ENCODE data around the gene BROX. TPM values are rescaled to one million over a fixed set of nuclear protein-coding genes. Genes with fewer than 3 reads are reported as not detected.
A peak's percentile ranks its signal among the peaks of the same experiment; 100 is the strongest.

The BROX gene
- total RNA-seq, 4 donors from 2014 or later: 45.0 to 66.7 (median 49.8) TPM

DNA sequence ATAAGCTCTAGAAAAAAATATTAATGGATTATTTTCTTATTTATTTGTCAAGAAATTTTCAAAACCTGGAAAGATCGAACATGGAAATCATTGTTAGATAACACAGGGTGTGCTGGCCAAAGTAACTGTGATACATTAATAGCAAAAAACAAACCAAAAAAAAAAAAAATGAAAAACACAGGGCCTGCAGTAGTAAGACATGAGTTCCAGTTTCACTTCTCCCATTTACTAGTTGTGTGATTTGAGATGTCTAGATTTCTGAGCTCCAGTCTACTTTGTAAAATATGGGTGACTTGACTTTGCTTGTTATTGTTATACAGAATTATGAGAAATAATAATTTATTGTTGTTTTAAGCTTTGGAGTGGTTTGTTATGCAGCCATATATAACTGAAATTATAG is 38.3 kb downstream of the BROX start:
- Histone ChIP-seq H3K4me1 (peaks cover 6 to 11% (median 8%) of the 10 kb centered on the region in 3 donors), H3K36me3 (no peaks in the 10 kb centered on the region), H3K9me3 (no peaks in the 10 kb centered on the region), H3K27me3 (no peaks in the 10 kb centered on the region), H3K4me3 (no peak overlapping the region), H3K27ac (no peak overlapping the region)
- TF ChIP-seq, protein P1, sequence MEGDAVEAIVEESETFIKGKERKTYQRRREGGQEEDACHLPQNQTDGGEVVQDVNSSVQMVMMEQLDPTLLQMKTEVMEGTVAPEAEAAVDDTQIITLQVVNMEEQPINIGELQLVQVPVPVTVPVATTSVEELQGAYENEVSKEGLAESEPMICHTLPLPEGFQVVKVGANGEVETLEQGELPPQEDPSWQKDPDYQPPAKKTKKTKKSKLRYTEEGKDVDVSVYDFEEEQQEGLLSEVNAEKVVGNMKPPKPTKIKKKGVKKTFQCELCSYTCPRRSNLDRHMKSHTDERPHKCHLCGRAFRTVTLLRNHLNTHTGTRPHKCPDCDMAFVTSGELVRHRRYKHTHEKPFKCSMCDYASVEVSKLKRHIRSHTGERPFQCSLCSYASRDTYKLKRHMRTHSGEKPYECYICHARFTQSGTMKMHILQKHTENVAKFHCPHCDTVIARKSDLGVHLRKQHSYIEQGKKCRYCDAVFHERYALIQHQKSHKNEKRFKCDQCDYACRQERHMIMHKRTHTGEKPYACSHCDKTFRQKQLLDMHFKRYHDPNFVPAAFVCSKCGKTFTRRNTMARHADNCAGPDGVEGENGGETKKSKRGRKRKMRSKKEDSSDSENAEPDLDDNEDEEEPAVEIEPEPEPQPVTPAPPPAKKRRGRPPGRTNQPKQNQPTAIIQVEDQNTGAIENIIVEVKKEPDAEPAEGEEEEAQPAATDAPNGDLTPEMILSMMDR (IDR thresholded peaks at IDR 0.05): no peak
- no peak for TF ChIP-seq POLR2A (IDR thresholded peaks at IDR 0.05)
- intact Hi-C loops (cut with DNase I): no loop called here
- 68 to 85% methylated on average over 1 of the region's 1 CpG for WGBS, 2 donors
- DNase-seq: no peak

DNA sequence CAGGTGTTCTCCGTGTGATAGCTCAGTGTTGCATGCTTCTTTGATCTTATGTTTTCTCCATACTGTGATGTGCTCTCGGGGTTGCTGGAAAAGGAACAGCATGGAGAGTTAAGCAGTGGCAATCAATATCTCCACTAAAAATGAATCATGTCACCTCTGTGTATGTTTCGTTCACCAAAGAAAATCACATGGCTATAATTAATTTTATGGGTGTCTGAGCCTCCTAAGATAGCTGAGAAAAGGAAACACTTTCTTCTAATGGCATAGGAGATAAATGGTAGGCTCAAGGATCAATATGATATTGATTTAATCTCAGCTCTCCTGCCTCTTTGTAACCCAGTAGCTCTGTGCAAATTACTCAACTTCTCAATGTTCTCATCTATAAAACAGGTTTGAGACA is 38.9 kb downstream of the BROX start:
- Histone ChIP-seq H3K36me3 (no peaks in the 10 kb centered on the region), H3K4me1 (peaks cover 6 to 11% (median 8%) of the 10 kb centered on the region in 3 donors), H3K27ac (no peak overlapping the region), H3K9me3 (no peaks in the 10 kb centered on the region), H3K27me3 (no peaks in the 10 kb centered on the region), H3K4me3 (no peak overlapping the region)
- no peak for DNase-seq
- intact Hi-C loops (cut with DNase I): no loop called here
- no peak for TF ChIP-seq POLR2A (IDR thresholded peaks at IDR 0.05)
- TF ChIP-seq, protein P1 (IDR thresholded peaks at IDR 0.05): no peak
- WGBS, 2 donors: 83 to 88% methylated on average over 3 of the region's 3 CpGs

DNA sequence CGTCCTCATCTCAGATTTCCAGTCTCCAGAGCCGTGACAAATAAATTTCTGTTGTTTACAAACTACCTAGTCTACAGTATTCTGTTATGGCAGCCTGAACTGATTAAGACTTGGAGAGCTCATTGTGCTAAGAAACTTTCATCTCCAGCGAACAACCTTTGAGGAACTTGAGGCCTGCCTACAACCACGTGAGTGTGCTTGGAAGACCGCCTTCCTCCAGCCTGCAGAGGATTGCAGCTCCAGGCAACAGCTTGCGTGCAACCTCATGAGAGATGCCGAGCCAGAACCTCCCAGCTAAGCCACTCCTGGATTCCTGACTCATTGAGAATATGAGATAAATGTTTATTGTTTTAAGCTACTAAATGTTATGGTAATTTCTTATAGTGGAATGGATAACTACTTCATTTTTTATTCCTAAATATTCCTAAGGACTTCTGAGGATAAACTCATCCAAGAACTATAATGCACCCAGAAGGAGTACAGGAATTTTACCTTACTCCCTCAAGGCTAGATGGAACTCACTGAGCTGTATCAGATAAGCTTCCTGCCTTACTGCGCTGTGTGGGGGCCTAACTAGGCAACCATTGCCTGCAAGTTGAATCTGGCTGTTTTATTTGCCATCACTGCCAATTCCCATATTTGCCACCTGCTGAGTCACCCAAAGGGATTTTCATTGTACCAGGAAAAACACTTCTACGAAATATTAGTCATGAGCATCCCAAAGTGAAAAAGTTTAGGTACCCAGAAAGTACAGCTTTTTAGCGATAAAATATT is 42.2 kb downstream of the BROX start:
- intact Hi-C loops (cut with DNase I): no loop called here
- no peak for DNase-seq
- Histone ChIP-seq H3K27me3 (no peaks in the 10 kb centered on the region), H3K27ac (peak overlapping the region in 3 of 4 donors; percentile 32 to 40 (median 34)), H3K4me1 (peaks cover 6 to 11% (median 8%) of the 10 kb centered on the region in 3 donors), H3K4me3 (no peak overlapping the region), H3K36me3 (no peaks in the 10 kb centered on the region), H3K9me3 (no peaks in the 10 kb centered on the region)
- WGBS, 2 donors: 32 to 41% methylated on average over 8 to 10 of the region's 10 CpGs
- TF ChIP-seq, protein P1 (IDR thresholded peaks at IDR 0.05): no peak
- no peak for TF ChIP-seq POLR2A (IDR thresholded peaks at IDR 0.05)

DNA sequence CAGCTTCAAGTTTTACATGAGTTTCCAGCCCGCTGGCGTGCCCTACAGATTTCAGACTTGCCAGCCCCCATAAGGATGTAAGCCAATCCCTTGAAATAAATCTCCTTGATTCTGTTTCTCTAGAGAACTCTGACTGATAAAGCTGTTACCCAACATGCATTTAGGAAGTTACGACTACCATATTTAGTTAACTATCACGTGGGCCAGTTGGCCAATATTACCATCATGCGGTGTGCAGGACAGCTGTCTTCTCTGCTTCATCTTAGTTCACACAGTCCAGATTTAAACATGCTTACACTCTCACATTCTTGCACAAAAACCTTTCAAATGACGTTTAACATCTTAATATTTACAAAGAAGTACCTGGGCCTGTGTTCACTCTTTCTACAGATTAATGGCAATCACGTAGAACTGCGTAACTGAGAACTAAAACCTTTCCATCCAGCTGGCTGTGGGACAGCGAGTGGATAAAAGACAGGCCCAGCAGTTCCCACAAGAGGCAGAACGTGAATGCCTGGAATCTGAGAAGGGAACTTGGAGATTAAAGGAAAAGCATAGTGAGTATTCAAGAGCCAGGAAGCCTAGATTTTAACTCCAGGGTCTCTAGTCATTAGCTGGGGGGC is 45.4 kb downstream of the BROX start:
- 83 to 88% methylated on average over 10 of the region's 10 CpGs for WGBS, 2 donors
- Histone ChIP-seq H3K4me1 (peaks cover 6 to 11% (median 8%) of the 10 kb centered on the region in 3 donors), H3K27me3 (no peaks in the 10 kb centered on the region), H3K4me3 (no peak overlapping the region), H3K9me3 (no peaks in the 10 kb centered on the region), H3K27ac (no peak overlapping the region), H3K36me3 (no peaks in the 10 kb centered on the region)
- no peak for DNase-seq
- TF ChIP-seq, protein P1 (IDR thresholded peaks at IDR 0.05): no peak
- TF ChIP-seq POLR2A (IDR thresholded peaks at IDR 0.05): no peak
- intact Hi-C loops (cut with DNase I): no loop called here

DNA sequence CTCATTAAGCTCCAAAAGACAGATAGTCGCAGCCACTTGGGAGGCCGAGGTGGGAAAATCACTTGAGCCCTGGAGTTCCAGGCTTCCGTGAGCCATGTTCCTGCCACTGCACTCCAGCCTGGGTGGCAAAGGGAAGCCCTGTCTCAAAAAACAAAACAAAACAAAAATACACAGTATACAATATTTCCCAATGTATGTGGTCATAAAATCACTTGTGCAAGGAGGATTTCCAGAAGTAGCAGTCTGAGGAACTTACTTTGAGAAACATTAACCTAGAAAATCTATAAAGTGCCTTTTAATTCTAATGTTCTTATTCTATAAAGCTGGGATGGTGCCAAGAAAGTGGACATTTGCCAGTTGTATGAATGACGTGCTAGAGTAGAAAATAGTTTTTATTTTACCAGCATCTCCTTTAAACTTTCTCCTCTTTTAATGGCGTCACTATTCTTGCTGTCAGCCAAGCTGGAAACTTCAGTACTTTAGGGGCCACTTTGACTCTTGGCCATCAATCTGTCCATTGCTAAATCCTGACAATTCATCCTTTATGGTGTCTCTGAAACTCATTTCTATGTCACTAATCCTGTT is 47.2 kb downstream of the BROX start:
- no peak for TF ChIP-seq POLR2A (IDR thresholded peaks at IDR 0.05)
- TF ChIP-seq, protein P1 (IDR thresholded peaks at IDR 0.05): no peak
- DNase-seq: no peak
- Histone ChIP-seq H3K27me3 (no peaks in the 10 kb centered on the region), H3K9me3 (no peaks in the 10 kb centered on the region), H3K4me1 (peaks cover 2 to 6% (median 4%) of the 10 kb centered on the region in 3 donors), H3K4me3 (no peak overlapping the region), H3K36me3 (no peaks in the 10 kb centered on the region), H3K27ac (no peak overlapping the region)
- intact Hi-C loops (cut with DNase I): no loop called here
- WGBS, 2 donors: 87 to 88% methylated on average over 5 of the region's 5 CpGs
